Endothelial cell of umbilical vein (primary cell): ENCODE results near the gene ATP6V1E1. TPM values are rescaled to one million over a fixed set of nuclear protein-coding genes. Genes with fewer than 3 reads are reported as not detected.

Experiments used
- BruUV-seq: library from RNA; stranded (reverse); fragments of 400-500 nt; replicated peaks from 2 replicates; lab custom pipeline; 2021; lab: Mats Ljungman, UMichigan
- CTCF ChIA-PET: fragments of 300-600, 350-600 bp; sonication (Branson Sonifier 250); formaldehyde crosslinking; loops from one replicate; lab custom pipeline; 2021; ENCODE audit warnings: antibody characterized with exemption, inconsistent platforms; lab: Charles Lee
- POLR2A ChIA-PET: fragments of 300-600, 350-600 bp; sonication (Branson Sonifier 250); formaldehyde crosslinking; loops from one replicate; lab custom pipeline; 2021; ENCODE audit warnings: antibody characterized with exemption, inconsistent platforms; lab: Charles Lee
- DNase-seq: peaks from one replicate; pipeline ENCODE4 v3.0.0-alpha.2; 2011; ENCODE audit warnings: low read depth, low spot score
- FAIRE-seq: peaks from 2 replicates; lab custom pipeline; 2011; peaks lifted over from hg19 to GRCh38; lab: Jason Lieb, UNC
- H2AFZ ChIP-seq: 2 replicates; pipeline ENCODE4 v1.6.0; 2012; ENCODE audit warnings: low read depth, low read length, control low read depth, inconsistent platforms
- H3K27ac ChIP-seq: 2 replicates; pipeline ENCODE4 v1.5.1; 2011; ENCODE audit warnings: low read depth, mild to moderate bottlenecking, control low read depth, low read length, moderate library complexity; ENCODE audit not compliant: insufficient read depth
- H3K27me3 ChIP-seq, 2 experiments: 2 replicates each; pipeline versions ENCODE4 v1.6.0 to v1.6.1; 2011; ENCODE audit warnings: low read length in 2 of 2, mixed read lengths in 1 of 2; ENCODE audit not compliant: control insufficient read depth in 2 of 2, insufficient read depth in 2 of 2
- H3K36me3 ChIP-seq, 2 experiments: 2 replicates in 1 of 2; 3 replicates in 1 of 2; pipeline ENCODE4 v1.5.1; 2011; ENCODE audit warnings: low read length in 2 of 2, mild to moderate bottlenecking in 1 of 2, moderate library complexity in 1 of 2; ENCODE audit not compliant: control insufficient read depth in 2 of 2, insufficient read depth in 2 of 2; ENCODE audit errors: extremely low read depth in 1 of 2
- H3K4me1 ChIP-seq: 3 replicates; pipeline ENCODE4 v1.5.1; 2011; ENCODE audit warnings: mild to moderate bottlenecking, low read length; ENCODE audit not compliant: control insufficient read depth, insufficient read depth; ENCODE audit errors: extremely low read depth
- H3K4me2 ChIP-seq: 2 replicates; pipeline ENCODE4 v1.6.1; 2011; ENCODE audit warnings: low read length, control low read depth, mixed read lengths; ENCODE audit not compliant: insufficient read depth
- H3K4me3 ChIP-seq, 3 experiments: fragments of 200-600 bp in 1 of 3; sonication (generic), shearing (Covaris generic) in 1 of 3; replicated peaks in 1 of 3; 2 replicates each; pipeline ENCODE4 v1.5.1; 2011 to 2016; ENCODE audit warnings: control low read depth in 3 of 3, low read length in 3 of 3, mild to moderate bottlenecking in 2 of 3, inconsistent platforms in 1 of 3, low read depth in 1 of 3, moderate library complexity in 1 of 3; ENCODE audit not compliant: insufficient read depth in 1 of 3
- H3K79me2 ChIP-seq: 2 replicates; pipeline ENCODE4 v1.6.0; 2012; ENCODE audit warnings: low read length, inconsistent platforms; ENCODE audit not compliant: control insufficient read depth, insufficient read depth
- H3K9ac ChIP-seq: replicated peaks from 2 replicates; pipeline ENCODE3; 2011; ENCODE audit warnings: low read length, control low read depth; ENCODE audit not compliant: insufficient read depth; ENCODE audit errors: extremely low read depth
- H3K9me1 ChIP-seq: replicated peaks from 3 replicates; pipeline ENCODE4 v1.6.0; 2011; ENCODE audit warnings: mild to moderate bottlenecking, low read length; ENCODE audit not compliant: control insufficient read depth, insufficient read depth; ENCODE audit errors: extremely low read depth
- H3K9me3 ChIP-seq: replicated peaks from 2 replicates; pipeline ENCODE4 v1.5.1; 2012; ENCODE audit warnings: low read length, inconsistent platforms; ENCODE audit not compliant: control insufficient read depth, insufficient read depth
- H4K20me1 ChIP-seq: replicated peaks from 2 replicates; pipeline ENCODE3; 2011; ENCODE audit warnings: mild to moderate bottlenecking, low read length; ENCODE audit not compliant: control insufficient read depth, insufficient read depth; ENCODE audit errors: extremely low read depth
- EZH2 ChIP-seq: IDR thresholded peaks from 2 replicates; pipeline ENCODE4 v1.6.1; 2012; ENCODE audit warnings: borderline replicate concordance, low read depth, mild to moderate bottlenecking, moderate library complexity, low read length, inconsistent platforms; ENCODE audit not compliant: severe bottlenecking
- FOS ChIP-seq: IDR thresholded peaks from 2 replicates; pipeline ENCODE4 v1.6.1; 2011; ENCODE audit warnings: mild to moderate bottlenecking, low read length, moderate library complexity, borderline replicate concordance; ENCODE audit not compliant: insufficient read depth
- GATA2 ChIP-seq: IDR thresholded peaks from 2 replicates; pipeline ENCODE4 v1.7.0; 2011; ENCODE audit warnings: low read depth, mild to moderate bottlenecking, moderate library complexity, mixed read lengths, low read length; ENCODE audit not compliant: insufficient read length, insufficient read depth
- JUN ChIP-seq: IDR thresholded peaks from 2 replicates; pipeline ENCODE4 v1.6.1; 2011; ENCODE audit warnings: borderline replicate concordance, low read depth; ENCODE audit not compliant: insufficient read length, insufficient read depth
- MYC ChIP-seq: IDR thresholded peaks from one replicate; pipeline ENCODE4 v1.6.1; 2011; ENCODE audit warnings: mild to moderate bottlenecking, low read depth, low read length
- POLR2A ChIP-seq: IDR thresholded peaks from 2 replicates; pipeline ENCODE4 v1.6.1; 2012; ENCODE audit warnings: low read depth, mild to moderate bottlenecking, control low read depth, low read length
- POLR2AphosphoS5 ChIP-seq: IDR thresholded peaks from 2 replicates; pipeline ENCODE4 v1.6.1; 2012; ENCODE audit warnings: low read depth, mild to moderate bottlenecking, control low read depth, low read length, moderate library complexity; ENCODE audit not compliant: insufficient read depth
- dilution Hi-C: fragments of 300-500 bp; cut with MboI; formaldehyde crosslinking; loops from one replicate; pipeline ENCODE4 v1.15.0; 2019; ENCODE audit warnings: low sequenced_read_pairs; ENCODE audit not compliant: extremely low pct_ligation_motif_present
- intact Hi-C: fragments of 100-400 bp; cut with micrococcal nuclease; formaldehyde crosslinking; loops from one replicate; pipeline ENCODE4 v1.10.0; 2022
- polyA plus RNA-seq, 4 experiments: library from polyadenylated mRNA; depleted of rRNA in 3 of 4; stranded (reverse) in 3 of 4; unstranded in 1 of 4; fragments of >200 nt; gene quantifications; 2 replicates each; pipeline versions ENCODE4 v1.2.1 to v1.2.3, GENCODE V29; 2011 to 2012; ENCODE audit warnings: missing spikeins in 1 of 4
- total RNA-seq: library from RNA; stranded (reverse); gene quantifications from 2 replicates; pipeline ENCODE4 v1.2.3, GENCODE V29; 2021
- TF ChIP-seq, protein P1 (sequence below): IDR thresholded peaks from 2 replicates; pipeline ENCODE4 v1.6.1; 2011; ENCODE audit not compliant: insufficient read depth, insufficient read length
- TF ChIP-seq, protein P2 (sequence below), 2 donors: IDR thresholded peaks; 1 replicate in 1 of 2; 2 replicates in 1 of 2; pipeline ENCODE4 v1.5.1; 2011; ENCODE audit warnings: low read length in 2 of 2, mild to moderate bottlenecking in 2 of 2, moderate library complexity in 2 of 2, control low read depth in 1 of 2, inconsistent platforms in 1 of 2, low read depth in 1 of 2; ENCODE audit not compliant: insufficient read depth in 1 of 2; ENCODE audit errors: extremely low read depth in 1 of 2

Gene ATP6V1E1
- total and polyA plus RNA-seq, 2 donors (not counting 3 experiments of a cell fraction or from before 2014, with no cell fraction given): 95.2 to 113 TPM

DNA sequence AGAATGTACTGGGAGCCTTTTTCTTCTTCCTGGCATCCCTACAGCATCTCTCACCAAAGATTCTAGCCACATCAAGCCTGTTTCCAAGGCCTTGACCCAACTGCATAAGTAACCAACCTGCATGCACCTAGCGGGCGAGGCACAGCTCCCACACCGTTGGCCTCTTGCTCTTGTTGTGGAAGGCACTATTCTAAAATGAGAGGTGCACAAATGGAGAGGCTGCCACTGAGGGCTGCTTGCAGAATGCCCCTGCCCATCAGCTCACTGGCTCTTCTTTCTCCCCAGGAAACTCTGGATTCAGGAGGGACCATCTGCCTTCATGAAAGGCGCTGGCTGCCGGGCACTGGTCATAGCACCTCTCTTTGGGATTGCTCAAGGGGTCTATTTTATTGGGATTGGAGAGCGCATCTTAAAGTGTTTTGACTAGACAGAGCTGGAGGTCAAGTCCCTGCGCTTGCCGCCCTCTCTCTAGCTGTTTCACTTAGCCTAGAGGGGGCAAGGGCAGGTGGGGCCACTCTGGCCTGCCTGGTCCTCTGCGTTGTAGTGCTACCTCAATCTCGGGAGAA is 38.7 kb downstream of the ATP6V1E1 start:
- no peak for DNase-seq
- Histone ChIP-seq H4K20me1 (no peaks in the 10 kb centered on the region), H3K4me3 (no peak overlapping the region), H3K4me2 (no peak overlapping the region), H3K9me1 (no peaks in the 10 kb centered on the region), H3K9me3 (no peaks in the 10 kb centered on the region), H3K9ac (no peak overlapping the region), H3K4me1 (no peaks in the 10 kb centered on the region), H3K27ac (no peak overlapping the region), H3K79me2 (no peaks in the 10 kb centered on the region), H2AFZ (no peak overlapping the region), H3K36me3 (peaks cover 16 to 24% of the 10 kb centered on the region in 2 experiments), H3K27me3 (no peaks in the 10 kb centered on the region)
- dilution Hi-C loops (no loop called here), intact Hi-C loops (no loop called here)
- no TSS peak for BruUV-seq
- no peak for FAIRE-seq
- CTCF ChIA-PET: interaction anchor here (0.6 kb wide), 1 partner anchor 153 kb away, joined by 3 read pairs; no protein-coding TSS in a partner anchor
- TF ChIP-seq, protein P1, sequence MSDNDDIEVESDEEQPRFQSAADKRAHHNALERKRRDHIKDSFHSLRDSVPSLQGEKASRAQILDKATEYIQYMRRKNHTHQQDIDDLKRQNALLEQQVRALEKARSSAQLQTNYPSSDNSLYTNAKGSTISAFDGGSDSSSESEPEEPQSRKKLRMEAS: no peak
- TF ChIP-seq FOS (no peak), JUN (no peak), MYC (no peak), POLR2A (no peak), EZH2 (no peak), GATA2 (no peak), POLR2AphosphoS5 (no peak)
- TF ChIP-seq, protein P2, sequence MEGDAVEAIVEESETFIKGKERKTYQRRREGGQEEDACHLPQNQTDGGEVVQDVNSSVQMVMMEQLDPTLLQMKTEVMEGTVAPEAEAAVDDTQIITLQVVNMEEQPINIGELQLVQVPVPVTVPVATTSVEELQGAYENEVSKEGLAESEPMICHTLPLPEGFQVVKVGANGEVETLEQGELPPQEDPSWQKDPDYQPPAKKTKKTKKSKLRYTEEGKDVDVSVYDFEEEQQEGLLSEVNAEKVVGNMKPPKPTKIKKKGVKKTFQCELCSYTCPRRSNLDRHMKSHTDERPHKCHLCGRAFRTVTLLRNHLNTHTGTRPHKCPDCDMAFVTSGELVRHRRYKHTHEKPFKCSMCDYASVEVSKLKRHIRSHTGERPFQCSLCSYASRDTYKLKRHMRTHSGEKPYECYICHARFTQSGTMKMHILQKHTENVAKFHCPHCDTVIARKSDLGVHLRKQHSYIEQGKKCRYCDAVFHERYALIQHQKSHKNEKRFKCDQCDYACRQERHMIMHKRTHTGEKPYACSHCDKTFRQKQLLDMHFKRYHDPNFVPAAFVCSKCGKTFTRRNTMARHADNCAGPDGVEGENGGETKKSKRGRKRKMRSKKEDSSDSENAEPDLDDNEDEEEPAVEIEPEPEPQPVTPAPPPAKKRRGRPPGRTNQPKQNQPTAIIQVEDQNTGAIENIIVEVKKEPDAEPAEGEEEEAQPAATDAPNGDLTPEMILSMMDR (IDR thresholded peaks at IDR 0.05; ENCODE audit: extremely low read depth in 1 of 2, insufficient read depth in 1 of 2, low read depth in 1 of 2, low read length in 2 of 2): no peak
- POLR2A ChIA-PET: no interaction called here
